SKM-1 treated with dmso at 0.1 percent for 144 hours (cell line): Measurements from ENCODE around the gene DNAJC1.
"Not testable (repeated sequence)": the region's sequence is repeated elsewhere in the genome, so short reads cannot be mapped to it uniquely, and the experiment has no call there.

ENCODE experiments used
- DNase-seq: peaks from one replicate; lab custom pipeline; 2025; ENCODE audit not compliant: unreplicated experiment; lab: John Stamatoyannopoulos, UW

The DNAJC1 gene

GRCh38 chr10:21910798-21911197, 92.7 kb downstream of the DNAJC1 start:
- no peak for DNase-seq

- DNase-seq: no peak
These were observed 96.1 kb downstream of the DNAJC1 start for GRCh38 chr10:21907436-21907835.

- no peak for DNase-seq
These were observed 98.6 kb downstream of the DNAJC1 start for GRCh38 chr10:21904930-21905329.

- no peak for DNase-seq
These were observed 103.8 kb downstream of the DNAJC1 start for GRCh38 chr10:21899736-21900135.

- no peak for DNase-seq
These were observed 107.6 kb downstream of the DNAJC1 start for GRCh38 chr10:21895932-21896331.

- no peak for DNase-seq
These were observed 108.7 kb downstream of the DNAJC1 start for GRCh38 chr10:21894648-21895342.

GRCh38 chr10:21891439-21891838, 112.1 kb downstream of the DNAJC1 start:
- DNase-seq: no peak

- DNase-seq: no peak
These were observed 113.9 kb downstream of the DNAJC1 start for GRCh38 chr10:21889477-21890275.

GRCh38 chr10:21888959-21889358, 114.6 kb downstream of the DNAJC1 start:
- no peak for DNase-seq

- DNase-seq: no peak
These were observed 117.6 kb downstream of the DNAJC1 start for GRCh38 chr10:21885940-21886339.

GRCh38 chr10:21873198-21873597, 130.3 kb downstream of the DNAJC1 start:
- DNase-seq: no peak

- not testable (repeated sequence) for DNase-seq
These were observed 130.8 kb downstream of the DNAJC1 start for GRCh38 chr10:21872771-21873170.

GRCh38 chr10:21870849-21871248, 132.7 kb downstream of the DNAJC1 start:
- no peak for DNase-seq

GRCh38 chr10:21869087-21869486, 134.4 kb downstream of the DNAJC1 start:
- DNase-seq: not testable (repeated sequence)

GRCh38 chr10:21860718-21861117, 142.8 kb downstream of the DNAJC1 start:
- DNase-seq: no peak

GRCh38 chr10:21858455-21858854, 145.1 kb downstream of the DNAJC1 start:
- DNase-seq: no peak

- DNase-seq: no peak
These were observed 153.9 kb downstream of the DNAJC1 start for GRCh38 chr10:21849607-21850006.

GRCh38 chr10:21843645-21844044, 159.9 kb downstream of the DNAJC1 start:
- no peak for DNase-seq

- DNase-seq: not testable (repeated sequence)
These were observed 162.3 kb downstream of the DNAJC1 start for GRCh38 chr10:21841273-21841672.

- DNase-seq: not testable (repeated sequence)
These were observed 166.0 kb downstream of the DNAJC1 start for GRCh38 chr10:21837487-21837886.

- not testable (repeated sequence) for DNase-seq
These were observed 169.0 kb downstream of the DNAJC1 start for GRCh38 chr10:21834574-21834973.

GRCh38 chr10:21832821-21833130, 170.8 kb downstream of the DNAJC1 start:
- no peak for DNase-seq
